ENCODE data around the gene ACAD10.

- TF ChIP-seq EP300 (IDR thresholded peaks at IDR 0.05) (no peak), CTCF (IDR thresholded peaks at IDR 0.05) (no peak)
Observed at GRCh38 chr12:111776836-111777344, 91.0 kb downstream of the ACAD10 start.
